ENCODE results near the gene VPS13C. TPM values are rescaled to one million over a fixed set of nuclear protein-coding genes. Genes with fewer than 3 reads are reported as not detected.

Gene VPS13C
- polyA plus RNA-seq, 3 donors = 12.0 to 32.2 (median 18.4) TPM

GRCh38 chr15:61809216-61809615 is 251.0 kb downstream of the VPS13C start:
- no peak for DNase-seq
- H4K20me1 ChIP-seq (ENCODE audit: insufficient read depth, low read length) = no peaks in the 10 kb centered on the region
- no peaks in the 10 kb centered on the region for H3K9me3 ChIP-seq (replicated peaks in 1 of 2; ENCODE audit: control insufficient read depth in 1 of 2, insufficient read depth in 1 of 2, low read length in 2 of 2)
- no peak overlapping the region for H3K4me3 Mint-ChIP-seq
- no peak overlapping the region for H2AFZ ChIP-seq (ENCODE audit: insufficient read depth, low read depth, low read length, poor library complexity, severe bottlenecking)
- H3K27me3 Mint-ChIP-seq (ENCODE audit: low read depth in 3 of 3) = peaks cover 0 to 2% (median 0%) of the 10 kb centered on the region in 3 donors
- H3K27ac Mint-ChIP-seq = no peak overlapping the region
- no peaks in the 10 kb centered on the region for H3K79me2 ChIP-seq (ENCODE audit: insufficient read depth, low read length)
- H3K36me3 Mint-ChIP-seq = no peaks in the 10 kb centered on the region
- H3K4me3 ChIP-seq (replicated peaks in 1 of 3; ENCODE audit: low read depth in 2 of 3, low read length in 3 of 3) = no peak overlapping the region
- no peak for TF ChIP-seq CTCF (IDR thresholded peaks at IDR 0.05)
- H3K4me1 ChIP-seq (ENCODE audit: control insufficient read depth in 1 of 2, insufficient read depth in 2 of 2, low read length in 2 of 2) = no peaks in the 10 kb centered on the region
- no peak overlapping the region for H3K27ac ChIP-seq (ENCODE audit: low read depth in 1 of 2, low read length in 2 of 2)
- no peak overlapping the region for H3K4me2 ChIP-seq (replicated peaks; ENCODE audit: extremely low read depth, low read length, poor library complexity, severe bottlenecking)
- no peak overlapping the region for H3K9ac ChIP-seq (ENCODE audit: insufficient read depth, low read length, poor library complexity, severe bottlenecking)
- peaks cover 0 to 3% (median 1%) of the 10 kb centered on the region in 7 donors for H3K9me3 Mint-ChIP-seq
- no peaks in the 10 kb centered on the region for H3K27me3 ChIP-seq (ENCODE audit: control insufficient read depth in 2 of 2, insufficient read depth in 2 of 2, low read length in 2 of 2)
- H3K36me3 ChIP-seq (replicated peaks in 1 of 2; ENCODE audit: control insufficient read depth in 1 of 2, insufficient read depth in 2 of 2, low read length in 2 of 2) = no peaks in the 10 kb centered on the region
- 93% methylated on average over 2 of the region's 7 CpGs for WGBS (ENCODE audit: insufficient coverage)
- no peaks in the 10 kb centered on the region for H3K4me1 Mint-ChIP-seq
- intact Hi-C loops (cut with micrococcal nuclease) = no loop called here

GRCh38 chr15:61807281-61807929 is 252.8 kb downstream of the VPS13C start:
- no peak overlapping the region for H2AFZ ChIP-seq (ENCODE audit: insufficient read depth, low read depth, low read length, poor library complexity, severe bottlenecking)
- peaks cover 0 to 2% (median 0%) of the 10 kb centered on the region in 3 donors for H3K27me3 Mint-ChIP-seq (ENCODE audit: low read depth in 3 of 3)
- H3K9me3 ChIP-seq (replicated peaks in 1 of 2; ENCODE audit: control insufficient read depth in 1 of 2, insufficient read depth in 1 of 2, low read length in 2 of 2) = no peaks in the 10 kb centered on the region
- intact Hi-C loops (cut with micrococcal nuclease) = no loop called here
- no peaks in the 10 kb centered on the region for H3K36me3 ChIP-seq (replicated peaks in 1 of 2; ENCODE audit: control insufficient read depth in 1 of 2, insufficient read depth in 2 of 2, low read length in 2 of 2)
- no peak overlapping the region for H3K4me3 ChIP-seq (replicated peaks in 1 of 3; ENCODE audit: low read depth in 2 of 3, low read length in 3 of 3)
- H3K36me3 Mint-ChIP-seq = no peaks in the 10 kb centered on the region
- no peak overlapping the region for H3K9ac ChIP-seq (ENCODE audit: insufficient read depth, low read length, poor library complexity, severe bottlenecking)
- WGBS (ENCODE audit: insufficient coverage) = 93% methylated on average over 6 of the region's 14 CpGs
- no peaks in the 10 kb centered on the region for H3K4me1 Mint-ChIP-seq
- DNase-seq = no peak
- H3K4me3 Mint-ChIP-seq = no peak overlapping the region
- no peak overlapping the region for H3K4me2 ChIP-seq (replicated peaks; ENCODE audit: extremely low read depth, low read length, poor library complexity, severe bottlenecking)
- H3K9me3 Mint-ChIP-seq = peaks cover 0 to 3% (median 1%) of the 10 kb centered on the region in 7 donors
- no peaks in the 10 kb centered on the region for H3K4me1 ChIP-seq (ENCODE audit: control insufficient read depth in 1 of 2, insufficient read depth in 2 of 2, low read length in 2 of 2)
- no peak overlapping the region for H3K27ac Mint-ChIP-seq
- H3K27me3 ChIP-seq (ENCODE audit: control insufficient read depth in 2 of 2, insufficient read depth in 2 of 2, low read length in 2 of 2) = no peaks in the 10 kb centered on the region
- H4K20me1 ChIP-seq (ENCODE audit: insufficient read depth, low read length) = no peaks in the 10 kb centered on the region
- no peaks in the 10 kb centered on the region for H3K79me2 ChIP-seq (ENCODE audit: insufficient read depth, low read length)
- H3K27ac ChIP-seq (ENCODE audit: low read depth in 1 of 2, low read length in 2 of 2) = no peak overlapping the region
- no peak for TF ChIP-seq CTCF (IDR thresholded peaks at IDR 0.05)

Other genes with a start within 250 kb of the VPS13C start
- gene C2CD4A, start 6.5 kb upstream of the VPS13C start, polyA plus RNA-seq = not detected
- gene C2CD4B, start 104.8 kb upstream of the VPS13C start, polyA plus RNA-seq = under 1 TPM in 1 of 3 donors, not detected in 2; 0.05 TPM

Data from CD14-positive monocyte (primary cell).